HEK293 (cell line): ENCODE results near the gene ARL16.

ENCODE experiments used
- EGR2 ChIP-seq: fragments of 450-650 bp; formaldehyde crosslinking; IDR thresholded peaks from 2 replicates; pipeline ENCODE4 v1.5.1; 2016; ENCODE audit warnings: low read depth, missing biosample characterization, missing genetic modification characterization
- ELK4 ChIP-seq: IDR thresholded peaks from 2 replicates; pipeline ENCODE4 v1.6.1; 2011; ENCODE audit warnings: mild to moderate bottlenecking, low read depth, low read length, borderline replicate concordance
- GLIS1 ChIP-seq: fragments of 450-650 bp; formaldehyde crosslinking; IDR thresholded peaks from 2 replicates; pipeline ENCODE4 v1.5.1; 2016; ENCODE audit warnings: missing biosample characterization, missing genetic modification characterization
- GLIS2 ChIP-seq: fragments of 450-650 bp; formaldehyde crosslinking; IDR thresholded peaks from 2 replicates; pipeline ENCODE4 v1.5.1; 2016; ENCODE audit warnings: missing biosample characterization, missing genetic modification characterization
- KLF1 ChIP-seq: fragments of 450-650 bp; formaldehyde crosslinking; IDR thresholded peaks from 2 replicates; pipeline ENCODE4 v1.5.1; 2016; ENCODE audit warnings: missing biosample characterization, missing genetic modification characterization
- KLF7 ChIP-seq: fragments of 450-650 bp; formaldehyde crosslinking; IDR thresholded peaks from 2 replicates; pipeline ENCODE4 v1.5.1; 2016; ENCODE audit warnings: missing biosample characterization, missing genetic modification characterization, borderline replicate concordance
- MZF1 ChIP-seq: fragments of 450-650 bp; formaldehyde crosslinking; IDR thresholded peaks from 2 replicates; pipeline ENCODE4 v1.5.1; 2017; ENCODE audit warnings: missing biosample characterization, missing genetic modification characterization, borderline replicate concordance
- PRDM2 ChIP-seq: fragments of 450-650 bp; formaldehyde crosslinking; IDR thresholded peaks from 2 replicates; pipeline ENCODE4 v1.5.1; 2016; ENCODE audit warnings: missing biosample characterization, missing genetic modification characterization, borderline replicate concordance
- PRDM6 ChIP-seq: fragments of 450-650 bp; formaldehyde crosslinking; IDR thresholded peaks from 2 replicates; pipeline ENCODE4 v1.5.1; 2017; ENCODE audit warnings: missing biosample characterization, missing genetic modification characterization
- SETDB1 ChIP-seq: IDR thresholded peaks from one replicate; pipeline ENCODE4 v1.6.1; 2017; ENCODE audit warnings: mild to moderate bottlenecking, low read length, moderate library complexity, mixed read lengths; ENCODE audit not compliant: insufficient read length
- TRIM28 ChIP-seq: IDR thresholded peaks from 2 replicates; pipeline ENCODE4 v1.6.1; 2011; ENCODE audit warnings: low read length, control low read depth, borderline replicate concordance
- ZBTB11 ChIP-seq: fragments of 450-650 bp; formaldehyde crosslinking; conservative IDR thresholded peaks from 2 replicates; pipeline ENCODE4 v1.5.1; 2016; ENCODE audit warnings: low read depth, missing biosample characterization, missing genetic modification characterization
- ZBTB7A ChIP-seq: fragments of 450-650 bp; formaldehyde crosslinking; IDR thresholded peaks from 2 replicates; pipeline ENCODE4 v1.5.1; 2016; ENCODE audit warnings: low read depth, missing biosample characterization, missing genetic modification characterization
- ZFP37 ChIP-seq: fragments of 450-650 bp; formaldehyde crosslinking; IDR thresholded peaks from 2 replicates; pipeline ENCODE4 v1.5.1; 2016; ENCODE audit warnings: missing biosample characterization, missing genetic modification characterization
- ZIC2 ChIP-seq: fragments of 450-650 bp; formaldehyde crosslinking; IDR thresholded peaks from 2 replicates; pipeline ENCODE4 v1.5.1; 2016; ENCODE audit warnings: missing biosample characterization, missing genetic modification characterization
- ZNF221 ChIP-seq: fragments of 450-650 bp; formaldehyde crosslinking; IDR thresholded peaks from 2 replicates; pipeline ENCODE4 v1.5.1; 2017; ENCODE audit warnings: missing biosample characterization, missing genetic modification characterization, borderline replicate concordance
- ZNF324 ChIP-seq: fragments of 450-650 bp; formaldehyde crosslinking; IDR thresholded peaks from 2 replicates; pipeline ENCODE4 v1.5.1; 2016; ENCODE audit warnings: missing biosample characterization, missing genetic modification characterization
- ZNF366 ChIP-seq: fragments of 450-650 bp; formaldehyde crosslinking; conservative IDR thresholded peaks from 2 replicates; pipeline ENCODE4 v1.5.1; 2016; ENCODE audit warnings: missing biosample characterization, missing genetic modification characterization
- ZNF416 ChIP-seq: fragments of 450-650 bp; formaldehyde crosslinking; IDR thresholded peaks from 2 replicates; pipeline ENCODE4 v1.5.1; 2016; ENCODE audit warnings: missing biosample characterization, missing genetic modification characterization
- ZNF501 ChIP-seq: fragments of 450-650 bp; formaldehyde crosslinking; IDR thresholded peaks from 2 replicates; pipeline ENCODE4 v1.5.1; 2016; ENCODE audit warnings: missing biosample characterization, missing genetic modification characterization
- ZNF521 ChIP-seq: fragments of 450-650 bp; formaldehyde crosslinking; IDR thresholded peaks from 2 replicates; pipeline ENCODE4 v1.5.1; 2017; ENCODE audit warnings: missing biosample characterization, mild to moderate bottlenecking, missing genetic modification characterization
- ZNF580 ChIP-seq: fragments of 450-650 bp; formaldehyde crosslinking; IDR thresholded peaks from 2 replicates; pipeline ENCODE4 v1.5.1; 2016; ENCODE audit warnings: missing biosample characterization, missing genetic modification characterization
- ZNF626 ChIP-seq: fragments of 450-650 bp; sonication (Bioruptor Pico); formaldehyde crosslinking; IDR thresholded peaks from 2 replicates; pipeline ENCODE4 v1.5.1; 2018; ENCODE audit warnings: missing biosample characterization, missing genetic modification characterization, inconsistent platforms
- ZNF654 ChIP-seq: fragments of 450-650 bp; formaldehyde crosslinking; IDR thresholded peaks from 2 replicates; pipeline ENCODE4 v1.5.1; 2016; ENCODE audit warnings: low read depth, missing biosample characterization, missing genetic modification characterization
- ZNF747 ChIP-seq: fragments of 450-650 bp; formaldehyde crosslinking; IDR thresholded peaks from 2 replicates; pipeline ENCODE4 v1.5.1; 2016; ENCODE audit warnings: missing biosample characterization, missing genetic modification characterization
- TF ChIP-seq, protein P1 (sequence below): fragments of 450-650 bp; formaldehyde crosslinking; IDR thresholded peaks from 2 replicates; pipeline ENCODE4 v1.5.1; 2017; ENCODE audit warnings: missing biosample characterization, missing genetic modification characterization

Gene ARL16

GRCh38 chr17:81683208-81683583 is 401 bp downstream of the ARL16 start (continued):
- 0 out of 2 replicates have a peak, but pooled peaks have one; percentile 62 for TF ChIP-seq PRDM2 (tag by site-specific recombination)
- no peak for TF ChIP-seq ZNF416 (tag by site-specific recombination)
- 0 out of 2 replicates have a peak, but pooled peaks have one; percentile 20 for TF ChIP-seq ZNF324
- TF ChIP-seq ZNF501 = no peak
- TF ChIP-seq, protein P1, sequence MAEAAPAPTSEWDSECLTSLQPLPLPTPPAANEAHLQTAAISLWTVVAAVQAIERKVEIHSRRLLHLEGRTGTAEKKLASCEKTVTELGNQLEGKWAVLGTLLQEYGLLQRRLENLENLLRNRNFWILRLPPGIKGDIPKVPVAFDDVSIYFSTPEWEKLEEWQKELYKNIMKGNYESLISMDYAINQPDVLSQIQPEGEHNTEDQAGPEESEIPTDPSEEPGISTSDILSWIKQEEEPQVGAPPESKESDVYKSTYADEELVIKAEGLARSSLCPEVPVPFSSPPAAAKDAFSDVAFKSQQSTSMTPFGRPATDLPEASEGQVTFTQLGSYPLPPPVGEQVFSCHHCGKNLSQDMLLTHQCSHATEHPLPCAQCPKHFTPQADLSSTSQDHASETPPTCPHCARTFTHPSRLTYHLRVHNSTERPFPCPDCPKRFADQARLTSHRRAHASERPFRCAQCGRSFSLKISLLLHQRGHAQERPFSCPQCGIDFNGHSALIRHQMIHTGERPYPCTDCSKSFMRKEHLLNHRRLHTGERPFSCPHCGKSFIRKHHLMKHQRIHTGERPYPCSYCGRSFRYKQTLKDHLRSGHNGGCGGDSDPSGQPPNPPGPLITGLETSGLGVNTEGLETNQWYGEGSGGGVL = peak; percentile 28; the same call in 1 of the 2 replicates
- TF ChIP-seq ZIC2 (tag by site-specific recombination) = peak; percentile 94
- no peak for TF ChIP-seq TRIM28
- TF ChIP-seq EGR2 (tag by site-specific recombination) = peak; percentile 91
- TF ChIP-seq ELK4 = no peak
- TF ChIP-seq ZNF221 (tag by site-specific recombination) = no peak
- no peak for TF ChIP-seq ZNF366 (tag by site-specific recombination)
- TF ChIP-seq ZNF626 (tag by site-specific recombination) = no peak
- TF ChIP-seq ZNF747 = no peak
- TF ChIP-seq PRDM6 (tag by site-specific recombination) = no peak
- TF ChIP-seq ZFP37 (tag by site-specific recombination) = no peak
- no peak for TF ChIP-seq ZNF521 (tag by site-specific recombination)
- TF ChIP-seq ZNF654 (tag by site-specific recombination) = no peak
- no peak; the same call in 1 of the 2 replicates for TF ChIP-seq KLF1 (tag by site-specific recombination)
- TF ChIP-seq ZNF580 (tag by site-specific recombination) = 0 out of 2 replicates have a peak, but pooled peaks have one; percentile 31
- peak; percentile 88 for TF ChIP-seq ZBTB7A (tag by site-specific recombination)
- peak; percentile 66; the same call in 1 of the 2 replicates for TF ChIP-seq KLF7 (tag by site-specific recombination)
- no peak for TF ChIP-seq SETDB1
- peak; percentile 100 for TF ChIP-seq GLIS2 (tag by site-specific recombination)
- TF ChIP-seq MZF1 = no peak
- peak; percentile 55; the same call in 1 of the 2 replicates for TF ChIP-seq ZBTB11 (tag by site-specific recombination)
- TF ChIP-seq GLIS1 = peak; percentile 91
